H1 (cell line): Measurements from ENCODE around the gene TTC36. TPM values are rescaled to one million over a fixed set of nuclear protein-coding genes. Genes with fewer than 3 reads are reported as not detected.

Experiments
- ASH2L ChIP-seq: fragments of 200-600, 300-600 bp; sonication (generic); IDR thresholded peaks from one replicate; pipeline ENCODE4 v1.7.1; 2017; ENCODE audit warnings: low read length
- CBX5 ChIP-seq: fragments of 300-800, 300-1000 bp; sonication (generic); IDR thresholded peaks from 2 replicates; pipeline ENCODE4 v1.7.1; 2016; ENCODE audit warnings: antibody characterized with exemption, low read length, low read depth
- CBX8 ChIP-seq: fragments of 300-800, 300-1000 bp; sonication (generic); IDR thresholded peaks from 2 replicates; pipeline ENCODE4 v1.7.1; 2016; ENCODE audit warnings: low read depth, low read length, borderline replicate concordance
- CHD2 ChIP-seq: IDR thresholded peaks from 2 replicates; pipeline ENCODE4 v1.6.1; 2012; ENCODE audit warnings: low read length, improper control_type of control experiment
- HDAC6 ChIP-seq: IDR thresholded peaks from one replicate; pipeline ENCODE4 v1.7.1; 2012; ENCODE audit warnings: low read depth, mild to moderate bottlenecking, inconsistent platforms, low read length, moderate library complexity
- KDM4A ChIP-seq: IDR thresholded peaks from one replicate; pipeline ENCODE4 v1.7.1; 2012; ENCODE audit warnings: low read depth, mild to moderate bottlenecking, moderate library complexity, low read length, inconsistent platforms; ENCODE audit not compliant: severe bottlenecking
- NANOG ChIP-seq: IDR thresholded peaks from 2 replicates; pipeline ENCODE4 v1.6.1; 2011; ENCODE audit warnings: low read length, low read depth, mild to moderate bottlenecking, inconsistent platforms; ENCODE audit not compliant: insufficient read depth, poor library complexity, severe bottlenecking
- NRF1 ChIP-seq: IDR thresholded peaks from 2 replicates; pipeline ENCODE4 v1.6.1; 2011; ENCODE audit warnings: mild to moderate bottlenecking, low read depth, low read length, improper control_type of control experiment
- PHF8 ChIP-seq: fragments of 200-600 bp; sonication (generic); conservative IDR thresholded peaks from 2 replicates; pipeline ENCODE4 v1.7.1; 2012; ENCODE audit warnings: low read depth, mild to moderate bottlenecking, inconsistent platforms, low read length, moderate library complexity
- POLR2AphosphoS5 ChIP-seq: IDR thresholded peaks from 2 replicates; pipeline ENCODE4 v1.6.1; 2011; ENCODE audit warnings: low read depth, low read length
- RAD21 ChIP-seq, 2 experiments: IDR thresholded peaks in 1 of 2; conservative IDR thresholded peaks in 1 of 2; 2 replicates each; pipeline ENCODE4 v1.6.1; 2011; ENCODE audit warnings: low read depth in 2 of 2, low read length in 2 of 2, improper control_type of control experiment in 1 of 2, inconsistent platforms in 1 of 2, mild to moderate bottlenecking in 1 of 2, moderate library complexity in 1 of 2
- RBBP5 ChIP-seq: IDR thresholded peaks from 2 replicates; pipeline ENCODE4 v1.7.1; 2012; ENCODE audit warnings: low read depth, mild to moderate bottlenecking, inconsistent platforms, low read length, moderate library complexity, borderline replicate concordance
- RXRA ChIP-seq: IDR thresholded peaks from 2 replicates; pipeline ENCODE4 v1.6.1; 2011; ENCODE audit warnings: low read depth, mild to moderate bottlenecking, low read length, moderate library complexity; ENCODE audit not compliant: insufficient read depth
- SIN3A ChIP-seq, 2 experiments: IDR thresholded peaks in 1 of 2; conservative IDR thresholded peaks in 1 of 2; 2 replicates each; pipeline ENCODE4 v1.6.1; 2011 to 2012; ENCODE audit warnings: low read length in 2 of 2, improper control_type of control experiment in 1 of 2, low read depth in 1 of 2, mild to moderate bottlenecking in 1 of 2
- SIX5 ChIP-seq: IDR thresholded peaks from 2 replicates; pipeline ENCODE4 v1.6.1; 2011; ENCODE audit warnings: mild to moderate bottlenecking, low read depth, low read length
- SP1 ChIP-seq: IDR thresholded peaks from 2 replicates; pipeline ENCODE4 v1.6.1; 2011; ENCODE audit warnings: low read depth, low read length
- SRF ChIP-seq: IDR thresholded peaks from 2 replicates; pipeline ENCODE4 v1.6.1; 2011; ENCODE audit warnings: mild to moderate bottlenecking, low read depth, low read length, moderate library complexity
- TAF1 ChIP-seq: IDR thresholded peaks from 2 replicates; pipeline ENCODE4 v1.6.1; 2011; ENCODE audit warnings: mild to moderate bottlenecking, low read depth, low read length
- TCF12 ChIP-seq: IDR thresholded peaks from 2 replicates; pipeline ENCODE4 v1.6.1; 2011; ENCODE audit warnings: low read depth, mild to moderate bottlenecking, low read length
- USF2 ChIP-seq: IDR thresholded peaks from 2 replicates; pipeline ENCODE4 v1.6.1; 2011; ENCODE audit warnings: low read length, improper control_type of control experiment
- polyA plus RNA-seq, 7 experiments: library from polyadenylated mRNA; depleted of rRNA in 3 of 7; stranded (reverse) in 5 of 7; unstranded in 2 of 7; fragments of >200 nt in 5 of 7; fragments of 200-250 nt in 2 of 7; gene quantifications; 1 replicate in 5 of 7; 2 replicates in 1 of 7; 4 replicates in 1 of 7; pipeline versions ENCODE4 v1.2.1 to v1.2.3, GENCODE V29; 2011 to 2013; ENCODE audit warnings: missing spikeins in 2 of 7, mixed read lengths in 2 of 7
- total RNA-seq: library from RNA; stranded (reverse); fragmentation: NEBNext Ultra II Directional; extraction: Animal tissue kit (Norgen Biotek cat#: 25700); gene quantifications from 2 replicates; pipeline ENCODE4 v1.2.1, GENCODE V29; 2021

The TTC36 gene
- total and polyA plus RNA-seq, 2 of the 8 experiments (the other 6 are each of a cell fraction or from before 2014, with no cell fraction given), result not detected

- TF ChIP-seq SIN3A (conservative IDR thresholded peaks at IDR 0.05 in 1 of 2, IDR thresholded peaks at IDR 0.05 in 1 of 2; ENCODE audit: low read depth in 1 of 2, low read length in 2 of 2), result peak in 1 of 2 experiments; percentile 91; a peak in 3 of 4 replicates
- TF ChIP-seq HDAC6, result no peak
- TF ChIP-seq RAD21 (IDR thresholded peaks at IDR 0.05 in 1 of 2, conservative IDR thresholded peaks at IDR 0.05 in 1 of 2; ENCODE audit: low read depth in 2 of 2, low read length in 2 of 2), result no peak
- no peak for TF ChIP-seq SRF
- peak; percentile 92 for TF ChIP-seq PHF8
- TF ChIP-seq TCF12, result no peak
- TF ChIP-seq USF2, result no peak; the same call in 1 of the 2 replicates
- TF ChIP-seq CBX8, result no peak
- no peak; the same call in 1 of the 2 replicates for TF ChIP-seq TAF1
- TF ChIP-seq CHD2, result no peak
- no peak for TF ChIP-seq RXRA
- TF ChIP-seq ASH2L, result peak; percentile 89
- peak; percentile 69 for TF ChIP-seq KDM4A
- TF ChIP-seq SP1, result no peak
- peak; percentile 83; the same call in 1 of the 2 replicates for TF ChIP-seq RBBP5
- TF ChIP-seq NANOG, result no peak
- no peak for TF ChIP-seq SIX5
- peak; percentile 71 for TF ChIP-seq POLR2AphosphoS5
- TF ChIP-seq CBX5, result no peak
- no peak for TF ChIP-seq NRF1
These were observed 45.0 kb downstream of the TTC36 start, which contains the start of gene ARCN1 (continued) for GRCh38 chr11:118572061-118572980.
